Prostate gland (tissue), 2 donors: Measurements from ENCODE around the gene LDHD. TPM values are rescaled to one million over a fixed set of nuclear protein-coding genes. Genes with fewer than 3 reads are reported as not detected.
A peak's percentile ranks its signal among the peaks of the same experiment; 100 is the strongest.

Experiments
- DNase-seq: peaks from one replicate; pipeline ENCODE4 v3.0.0-alpha.2; 2019; ENCODE audit warnings: low spot score
- H3K27ac ChIP-seq, 2 donors: fragments of 200-600 bp; sonication (generic); 2 replicates each; pipeline ENCODE4 v1.5.1; 2017 to 2019
- H3K27me3 ChIP-seq: fragments of 200-600 bp; sonication (generic); replicated peaks from 2 replicates; pipeline ENCODE4 v1.5.1; 2019; ENCODE audit not compliant: insufficient read depth
- H3K36me3 ChIP-seq, 2 donors: fragments of 200-600 bp; sonication (generic); 1 replicate in 1 of 2; 2 replicates in 1 of 2; pipeline versions ENCODE4 v1.5.1 to v1.8.1; 2017 to 2019
- H3K4me1 ChIP-seq: fragments of 200-600 bp; sonication (generic); replicated peaks from 2 replicates; pipeline ENCODE4 v1.5.1; 2019
- H3K4me3 ChIP-seq, 2 donors: fragments of 200-600 bp; sonication (generic); 2 replicates each; pipeline ENCODE4 v1.5.1; 2017 to 2019
- H3K9me3 ChIP-seq: fragments of 200-600 bp; sonication (generic); 2 replicates; pipeline ENCODE4 v1.5.1; 2017
- POLR2A ChIP-seq: fragments of 450-650 bp; IDR thresholded peaks from one replicate; pipeline ENCODE4 v1.6.1; 2016; ENCODE audit warnings: antibody characterized with exemption, mild to moderate bottlenecking
- POLR2AphosphoS5 ChIP-seq: sonication (generic); formaldehyde crosslinking; IDR thresholded peaks from one replicate; pipeline ENCODE4 v1.6.1; 2017; ENCODE audit warnings: antibody characterized with exemption
- WGBS: methylation state at CpG from one replicate; pipeline ENCODE4 v1.1.5; 2018; 5-methylcytosine and 5-hydroxymethylcytosine counted together
- intact Hi-C: fragments of 100-400 bp; cut with DNase I; formaldehyde crosslinking; loops from one replicate; pipeline ENCODE4 v1.14.2; 2022
- total RNA-seq, 2 donors: library from RNA; depleted of rRNA; stranded (reverse); fragments of >200 nt; gene quantifications; one replicate each; pipeline ENCODE4 v1.1.0, GENCODE V29; 2016
- TF ChIP-seq, protein P1 (sequence below), 4 experiments: fragments of 200-600 bp in 2 of 4; fragments of 450-650 bp in 2 of 4; sonication (generic) in 2 of 4; IDR thresholded peaks; 1 replicate in 3 of 4; 2 replicates in 1 of 4; pipeline ENCODE4 v1.5.1; 2016 to 2019; ENCODE audit warnings: antibody characterized with exemption in 4 of 4, mild to moderate bottlenecking in 2 of 4, moderate library complexity in 2 of 4

Gene LDHD
- total RNA-seq, 2 donors from 2014 or later = 26.6 to 55.3 TPM

DNA sequence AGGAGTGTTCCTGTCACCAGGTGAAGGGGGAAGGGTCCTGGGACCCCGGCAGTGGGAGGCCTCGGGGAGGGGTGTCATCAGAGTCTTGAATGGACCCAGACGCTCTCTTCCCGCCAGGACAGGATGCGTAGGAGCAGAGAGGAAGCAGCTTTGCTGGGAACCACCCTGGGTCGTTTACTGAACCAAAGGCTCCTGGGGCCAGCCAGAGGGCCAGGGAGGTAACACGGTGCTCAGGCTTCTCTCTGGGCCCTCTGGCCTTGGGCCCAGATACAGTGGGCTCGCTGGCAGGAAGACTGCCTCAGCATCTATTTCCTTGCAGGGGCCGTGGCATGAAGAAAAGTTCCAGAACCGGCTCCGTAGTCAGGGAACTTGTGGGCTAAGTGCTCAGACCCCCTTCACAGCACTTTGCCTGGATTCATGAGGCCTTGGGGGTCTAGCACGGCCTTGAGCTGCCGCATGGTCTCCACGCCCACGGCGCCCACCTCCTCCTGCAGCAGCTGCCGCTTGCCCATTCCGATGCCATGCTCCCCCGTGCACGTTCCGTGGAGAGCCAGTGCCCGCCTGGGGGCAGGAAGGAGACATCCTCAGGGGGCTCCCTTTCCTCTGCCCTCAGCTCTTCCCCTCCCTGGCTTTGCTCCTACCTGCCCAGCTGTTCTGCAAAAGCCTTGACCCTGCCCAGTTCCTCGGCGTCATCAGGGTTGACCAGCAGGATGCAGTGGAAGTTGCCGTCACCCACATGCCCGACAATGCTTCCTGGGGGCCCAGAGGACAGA, 4.4 kb downstream of the LDHD start:
- 50% methylated on average over 26 of the region's 26 CpGs for WGBS
- Histone ChIP-seq H3K4me1 (no peaks in the 10 kb centered on the region), H3K27ac (no peak overlapping the region)

DNA sequence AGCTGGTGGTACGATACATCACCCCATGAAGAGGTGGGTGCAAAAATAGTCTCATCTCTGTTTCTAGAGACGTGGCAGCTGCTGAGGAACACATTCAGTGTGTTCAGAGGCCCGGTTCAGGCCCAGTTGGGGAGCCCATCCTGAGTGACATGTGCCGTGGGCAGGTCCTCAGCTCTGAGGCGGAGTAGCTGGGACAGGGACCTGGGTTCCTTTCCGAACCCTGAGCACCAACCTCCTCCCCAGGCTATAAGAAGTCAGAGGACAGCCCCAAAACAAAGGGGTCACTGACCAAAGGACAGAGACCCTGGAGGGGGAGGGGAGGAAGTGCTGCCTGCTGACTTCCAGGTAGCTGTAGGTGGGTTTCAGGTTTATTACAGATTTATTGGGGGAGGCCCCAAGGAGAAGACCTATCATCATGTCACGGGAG, 5.1 kb downstream of the LDHD start:
- 50% methylated on average over 7 of the region's 7 CpGs for WGBS
- no peak overlapping the region for H3K4me3 ChIP-seq
- H3K4me1 ChIP-seq = no peaks in the 10 kb centered on the region
- TF ChIP-seq, protein P1, sequence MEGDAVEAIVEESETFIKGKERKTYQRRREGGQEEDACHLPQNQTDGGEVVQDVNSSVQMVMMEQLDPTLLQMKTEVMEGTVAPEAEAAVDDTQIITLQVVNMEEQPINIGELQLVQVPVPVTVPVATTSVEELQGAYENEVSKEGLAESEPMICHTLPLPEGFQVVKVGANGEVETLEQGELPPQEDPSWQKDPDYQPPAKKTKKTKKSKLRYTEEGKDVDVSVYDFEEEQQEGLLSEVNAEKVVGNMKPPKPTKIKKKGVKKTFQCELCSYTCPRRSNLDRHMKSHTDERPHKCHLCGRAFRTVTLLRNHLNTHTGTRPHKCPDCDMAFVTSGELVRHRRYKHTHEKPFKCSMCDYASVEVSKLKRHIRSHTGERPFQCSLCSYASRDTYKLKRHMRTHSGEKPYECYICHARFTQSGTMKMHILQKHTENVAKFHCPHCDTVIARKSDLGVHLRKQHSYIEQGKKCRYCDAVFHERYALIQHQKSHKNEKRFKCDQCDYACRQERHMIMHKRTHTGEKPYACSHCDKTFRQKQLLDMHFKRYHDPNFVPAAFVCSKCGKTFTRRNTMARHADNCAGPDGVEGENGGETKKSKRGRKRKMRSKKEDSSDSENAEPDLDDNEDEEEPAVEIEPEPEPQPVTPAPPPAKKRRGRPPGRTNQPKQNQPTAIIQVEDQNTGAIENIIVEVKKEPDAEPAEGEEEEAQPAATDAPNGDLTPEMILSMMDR (IDR thresholded peaks at IDR 0.05) = no peak
- TF ChIP-seq POLR2A (no peak), POLR2AphosphoS5 (no peak)
- H3K27ac ChIP-seq = peak overlapping the region; percentile 52 to 65
- no peaks in the 10 kb centered on the region for H3K27me3 ChIP-seq
- intact Hi-C loops = loop anchor here (1.0 to 10.0 kb wide), 3 partner anchors 113 to 407 kb away; partner anchors contain the start of gene MLKL
- DNase-seq = no peak
- H3K9me3 ChIP-seq = no peaks in the 10 kb centered on the region
- H3K36me3 ChIP-seq = no peaks in the 10 kb centered on the region

More for the DNA sequence above, 4.4 kb downstream of the LDHD start:
- Histone ChIP-seq H3K27me3 (no peaks in the 10 kb centered on the region), H3K36me3 (no peaks in the 10 kb centered on the region), H3K9me3 (no peaks in the 10 kb centered on the region), H3K4me3 (no peak overlapping the region)
- DNase-seq = no peak
- TF ChIP-seq POLR2AphosphoS5 = no peak
- intact Hi-C loops = loop anchor here (1.0 to 10.0 kb wide), 3 partner anchors 114 to 407 kb away; partner anchors contain the start of gene MLKL

DNA sequence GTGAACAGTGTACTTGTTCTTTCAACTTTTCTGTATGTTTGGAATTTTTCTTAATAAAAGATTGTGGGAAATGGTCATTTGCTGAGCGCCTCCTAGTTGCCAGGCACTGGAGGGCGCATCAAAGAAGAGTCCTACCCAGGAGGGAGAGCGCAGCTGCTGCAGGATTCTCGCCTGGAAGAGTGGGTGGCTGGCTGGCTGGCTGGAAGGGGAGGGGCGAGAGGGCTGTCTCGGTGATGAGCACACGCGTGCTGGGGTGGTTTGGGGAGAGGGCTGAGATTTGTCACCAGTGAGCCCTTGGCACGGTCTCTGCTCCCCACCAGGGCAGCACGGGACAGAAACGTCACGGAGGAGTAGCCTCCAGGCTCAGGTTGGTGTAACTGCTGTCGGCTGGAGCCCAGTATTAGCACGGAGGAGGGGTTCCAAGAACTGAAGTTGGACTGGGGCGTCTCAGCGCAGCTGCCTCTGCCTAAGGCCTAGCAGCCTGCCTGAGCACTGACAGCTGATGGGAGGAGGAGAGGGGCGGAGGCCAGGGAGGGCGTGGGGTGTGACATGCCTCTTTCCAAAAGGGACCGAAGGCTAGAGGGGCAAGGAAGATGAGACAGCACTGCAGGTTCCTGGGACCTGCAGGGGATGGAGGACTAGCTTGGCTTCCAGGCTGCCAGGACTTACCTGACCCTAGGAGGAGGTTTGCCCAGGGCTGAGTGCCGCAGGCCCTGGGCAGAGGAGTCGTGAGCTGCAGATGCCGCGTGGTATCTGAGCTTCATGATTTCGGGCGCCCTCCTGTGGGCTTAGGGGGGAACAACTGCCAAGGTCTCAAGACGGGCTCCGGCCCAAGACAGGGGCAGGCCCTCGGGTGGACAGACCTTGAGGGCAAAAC, 5.7 kb downstream of the LDHD start:
- Histone ChIP-seq H3K27ac (peak overlapping the region; percentile 52 to 65), H3K9me3 (no peaks in the 10 kb centered on the region), H3K36me3 (no peaks in the 10 kb centered on the region), H3K27me3 (no peaks in the 10 kb centered on the region), H3K4me3 (no peak overlapping the region), H3K4me1 (no peaks in the 10 kb centered on the region)
- 6% methylated on average over 28 of the region's 28 CpGs for WGBS
- intact Hi-C loops = loop anchor here (1.0 to 10.0 kb wide), 3 partner anchors 113 to 406 kb away; partner anchors contain the start of gene MLKL
- TF ChIP-seq POLR2AphosphoS5 (peak; percentile 68), POLR2A (no peak)
- TF ChIP-seq, protein P1 (IDR thresholded peaks at IDR 0.05) = peak; percentile 79 to 96 (median 89)
- DNase-seq = peak; percentile 85

DNA sequence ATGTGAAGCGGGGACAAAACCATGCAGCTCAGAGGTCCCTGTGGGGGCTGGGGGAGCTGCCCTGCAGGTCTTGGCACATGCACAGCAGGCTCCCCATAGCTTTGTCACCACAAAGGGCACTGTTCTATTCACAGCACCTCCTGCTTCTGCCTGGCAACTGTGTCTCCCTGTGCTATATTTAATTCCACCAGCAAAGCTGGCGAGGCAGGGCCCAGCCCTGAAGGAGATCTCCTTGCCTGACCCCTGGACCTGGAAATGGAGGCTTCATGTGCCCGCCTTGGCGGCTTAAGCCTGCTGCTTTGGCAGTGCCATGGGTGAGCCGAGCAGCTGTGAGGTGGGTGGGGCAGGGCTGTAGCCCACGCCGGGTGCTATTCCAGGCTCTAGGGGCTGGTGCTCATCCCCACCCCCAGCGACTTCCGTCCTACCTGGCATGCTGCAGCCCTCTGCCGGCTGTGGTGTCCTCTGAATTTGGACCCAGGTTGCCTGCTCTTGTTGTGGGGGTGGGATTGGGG, 6.8 kb downstream of the LDHD start:
- no peak for TF ChIP-seq POLR2A
- 35% methylated on average over 10 of the region's 10 CpGs for WGBS

DNA sequence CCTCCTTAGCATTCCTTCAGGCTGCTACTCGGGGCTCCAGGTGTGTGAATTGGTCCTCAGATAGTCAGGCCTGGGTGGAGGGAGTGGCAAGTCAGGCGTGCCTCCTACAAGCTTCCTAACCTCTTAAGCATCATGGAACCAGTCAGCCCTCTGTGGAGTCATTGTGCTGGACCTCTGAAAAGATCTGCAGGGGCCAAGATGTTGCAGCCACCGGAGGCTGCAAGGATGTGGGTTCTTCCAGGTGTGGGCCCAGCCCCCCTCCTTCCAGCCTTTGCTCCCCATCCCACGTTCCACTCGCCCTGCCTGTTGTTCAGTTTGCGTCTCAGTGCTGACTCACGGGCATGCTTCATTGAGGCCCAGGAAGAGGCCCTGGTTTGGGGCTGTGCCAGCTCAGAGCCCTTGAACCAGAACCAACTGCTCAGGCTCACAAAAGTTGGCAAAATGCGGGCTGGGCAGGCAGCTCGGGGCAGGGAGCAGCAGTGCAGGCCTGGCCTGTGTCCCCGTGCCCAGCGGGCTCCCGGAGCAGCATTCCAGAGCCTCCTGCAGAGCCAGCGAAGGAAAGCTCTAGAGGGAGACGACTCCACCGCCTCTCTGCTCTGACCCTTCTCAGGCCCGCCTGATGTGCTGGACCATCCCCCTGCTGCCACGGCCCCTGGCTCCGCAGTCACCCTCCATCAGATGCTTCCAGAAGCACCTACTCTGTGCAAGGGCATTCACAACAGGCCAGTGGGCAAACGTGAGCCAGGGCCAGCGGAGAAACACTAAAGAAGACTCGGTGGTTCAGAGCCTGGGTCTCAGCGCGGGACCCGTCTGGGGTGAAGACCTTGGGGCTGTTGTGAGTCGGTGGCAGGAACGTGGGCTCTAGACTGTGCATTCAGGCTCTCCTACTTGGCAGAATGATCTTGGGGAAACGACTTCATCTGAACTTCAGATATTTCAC, 7.5 kb downstream of the LDHD start:
- Histone ChIP-seq H3K27ac (peak overlapping the region; percentile 52 to 65), H3K27me3 (no peaks in the 10 kb centered on the region), H3K36me3 (no peaks in the 10 kb centered on the region), H3K4me1 (no peaks in the 10 kb centered on the region), H3K4me3 (no peak overlapping the region), H3K9me3 (no peaks in the 10 kb centered on the region)
- peak; percentile 79 for DNase-seq
- intact Hi-C loops = loop anchor here (10.0 kb wide), 1 partner anchor 64 kb away; no protein-coding TSS in a partner anchor
- peak; percentile 69 for TF ChIP-seq POLR2AphosphoS5
- TF ChIP-seq, protein P1 (IDR thresholded peaks at IDR 0.05) = peak in 1 of 4 experiments; percentile 6
- TF ChIP-seq POLR2A = peak; percentile 20
- 38% methylated on average over 23 of the region's 27 CpGs for WGBS

More for the DNA sequence above, 6.8 kb downstream of the LDHD start:
- Histone ChIP-seq H3K36me3 (no peaks in the 10 kb centered on the region), H3K9me3 (no peaks in the 10 kb centered on the region), H3K4me1 (no peaks in the 10 kb centered on the region), H3K27ac (peak overlapping the region; percentile 52 to 65), H3K4me3 (no peak overlapping the region), H3K27me3 (no peaks in the 10 kb centered on the region)
- intact Hi-C loops = loop anchor here (10.0 kb wide), 3 partner anchors 65 to 405 kb away; partner anchors contain the start of gene MLKL
- no peak for DNase-seq
